Endothelial cell (in vitro differentiated cells): ENCODE data around the gene NME7. TPM values are rescaled to one million over a fixed set of nuclear protein-coding genes. Genes with fewer than 3 reads are reported as not detected.

Experiments
- DNase-seq: peaks from one replicate; pipeline ENCODE4 v3.0.0; 2021; ENCODE audit warnings: low spot score
- H3K27ac Mint-ChIP-seq: one replicate; pipeline ENCODE4 v1.8.0; 2021; ENCODE audit warnings: mixed read lengths, inconsistent platforms; ENCODE audit not compliant: unreplicated experiment
- H3K27me3 Mint-ChIP-seq: one replicate; pipeline ENCODE4 v1.8.0; 2021; ENCODE audit warnings: mild to moderate bottlenecking, moderate library complexity, mixed read lengths, inconsistent platforms; ENCODE audit not compliant: unreplicated experiment
- H3K36me3 Mint-ChIP-seq: one replicate; pipeline ENCODE4 v1.8.0; 2021; ENCODE audit warnings: mild to moderate bottlenecking, low read depth, mixed read lengths, inconsistent platforms; ENCODE audit not compliant: unreplicated experiment
- H3K4me1 Mint-ChIP-seq: one replicate; pipeline ENCODE4 v1.8.0; 2021; ENCODE audit warnings: mild to moderate bottlenecking, mixed read lengths, inconsistent platforms; ENCODE audit not compliant: unreplicated experiment
- H3K4me3 Mint-ChIP-seq: one replicate; pipeline ENCODE4 v1.8.0; 2021; ENCODE audit warnings: mild to moderate bottlenecking, mixed read lengths, inconsistent platforms; ENCODE audit not compliant: unreplicated experiment
- H3K9me3 Mint-ChIP-seq: one replicate; pipeline ENCODE4 v1.8.0; 2021; ENCODE audit warnings: mixed read lengths, inconsistent platforms; ENCODE audit not compliant: unreplicated experiment
- total RNA-seq: library from RNA; stranded (reverse); fragmentation: NEBNext Ultra II Directional; extraction: Animal tissue kit (Norgen Biotek cat#: 25700); gene quantifications from one replicate; pipeline ENCODE4 v1.2.1, GENCODE V29; 2021; ENCODE audit not compliant: unreplicated experiment
- TF ChIP-seq, protein P1 (sequence below): fragments of 200-600 bp; sonication (generic); IDR thresholded peaks from one replicate; pipeline ENCODE4 v1.5.0; 2021; ENCODE audit warnings: antibody characterized with exemption; ENCODE audit not compliant: unreplicated experiment

The NME7 gene
- total RNA-seq, 1 donor from 2014 or later, result 18.9 TPM

DNA sequence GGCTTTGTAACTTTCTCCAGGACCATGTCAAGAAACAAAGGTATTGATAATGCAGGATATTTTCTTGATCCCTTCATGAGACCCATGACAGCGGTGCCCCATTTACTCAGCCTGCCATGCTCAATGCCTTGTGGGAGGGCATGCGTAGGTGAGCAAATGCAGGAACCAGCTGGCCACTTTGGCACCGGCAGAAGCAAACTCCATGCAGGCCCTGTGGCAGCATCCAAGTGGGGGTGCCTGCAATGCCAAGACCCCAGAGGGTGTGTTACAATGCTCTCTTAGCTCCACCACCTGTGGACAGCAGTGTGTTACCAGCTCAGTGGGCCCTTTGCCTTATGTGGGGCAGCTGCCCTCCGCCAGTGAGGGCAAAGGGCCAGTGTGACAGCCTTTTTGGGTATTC is 153.0 kb downstream of the NME7 start:
- TF ChIP-seq, protein P1, sequence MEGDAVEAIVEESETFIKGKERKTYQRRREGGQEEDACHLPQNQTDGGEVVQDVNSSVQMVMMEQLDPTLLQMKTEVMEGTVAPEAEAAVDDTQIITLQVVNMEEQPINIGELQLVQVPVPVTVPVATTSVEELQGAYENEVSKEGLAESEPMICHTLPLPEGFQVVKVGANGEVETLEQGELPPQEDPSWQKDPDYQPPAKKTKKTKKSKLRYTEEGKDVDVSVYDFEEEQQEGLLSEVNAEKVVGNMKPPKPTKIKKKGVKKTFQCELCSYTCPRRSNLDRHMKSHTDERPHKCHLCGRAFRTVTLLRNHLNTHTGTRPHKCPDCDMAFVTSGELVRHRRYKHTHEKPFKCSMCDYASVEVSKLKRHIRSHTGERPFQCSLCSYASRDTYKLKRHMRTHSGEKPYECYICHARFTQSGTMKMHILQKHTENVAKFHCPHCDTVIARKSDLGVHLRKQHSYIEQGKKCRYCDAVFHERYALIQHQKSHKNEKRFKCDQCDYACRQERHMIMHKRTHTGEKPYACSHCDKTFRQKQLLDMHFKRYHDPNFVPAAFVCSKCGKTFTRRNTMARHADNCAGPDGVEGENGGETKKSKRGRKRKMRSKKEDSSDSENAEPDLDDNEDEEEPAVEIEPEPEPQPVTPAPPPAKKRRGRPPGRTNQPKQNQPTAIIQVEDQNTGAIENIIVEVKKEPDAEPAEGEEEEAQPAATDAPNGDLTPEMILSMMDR, result no peak
- H3K4me1 Mint-ChIP-seq, result no peaks in the 10 kb centered on the region

GRCh38 chr1:169212088-169212487 is 155.5 kb downstream of the NME7 start:
- no peak overlapping the region for H3K4me3 Mint-ChIP-seq
- H3K27ac Mint-ChIP-seq, result no peak overlapping the region
- H3K4me1 Mint-ChIP-seq, result no peaks in the 10 kb centered on the region
- H3K36me3 Mint-ChIP-seq, result peaks cover 4% of the 10 kb centered on the region
- H3K9me3 Mint-ChIP-seq, result no peaks in the 10 kb centered on the region
- no peak for DNase-seq
- H3K27me3 Mint-ChIP-seq, result peaks cover 2% of the 10 kb centered on the region
- TF ChIP-seq, protein P1, result no peak

More for the DNA sequence above, 153.0 kb downstream of the NME7 start:
- H3K27ac Mint-ChIP-seq, result no peak overlapping the region
- peaks cover 4% of the 10 kb centered on the region for H3K36me3 Mint-ChIP-seq
- H3K9me3 Mint-ChIP-seq, result no peaks in the 10 kb centered on the region
- H3K27me3 Mint-ChIP-seq, result peaks cover 2% of the 10 kb centered on the region
- H3K4me3 Mint-ChIP-seq, result no peak overlapping the region
- no peak for DNase-seq

DNA sequence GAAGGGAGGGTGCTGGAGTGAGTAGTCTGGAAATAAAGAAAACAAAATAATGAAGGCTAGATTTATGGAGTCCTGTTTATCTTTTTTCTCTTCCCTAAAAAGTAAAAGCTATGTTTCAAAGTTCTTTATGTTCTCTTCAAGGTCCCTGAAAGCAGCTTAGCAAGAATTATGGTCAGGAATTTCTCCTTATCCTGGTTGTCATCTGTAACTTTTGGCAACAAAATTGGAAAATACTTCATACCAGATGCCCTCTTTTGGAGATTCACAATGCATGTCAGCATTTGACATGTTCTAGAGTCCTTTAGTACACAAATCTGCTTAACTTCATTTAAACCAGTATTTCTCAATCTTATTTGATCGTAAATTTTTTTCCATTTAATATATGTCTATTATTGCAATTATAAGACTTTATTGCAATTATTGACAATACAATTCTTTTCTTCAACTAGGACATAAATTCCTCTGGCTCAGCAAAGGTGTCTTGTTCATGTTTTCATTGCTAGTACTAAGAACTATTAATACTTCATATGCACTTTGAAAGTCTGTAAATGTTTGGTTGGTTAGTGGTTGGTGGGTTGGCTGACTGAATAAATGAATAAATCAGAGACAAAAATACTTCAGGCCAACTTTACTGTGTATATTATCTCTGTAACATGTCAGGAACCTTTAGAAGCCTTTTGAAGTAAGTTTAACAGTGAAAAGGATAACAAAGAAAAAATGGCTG is 159.6 kb downstream of the NME7 start:
- H3K27ac Mint-ChIP-seq, result no peak overlapping the region
- DNase-seq, result no peak
- H3K36me3 Mint-ChIP-seq, result no peaks in the 10 kb centered on the region
- H3K27me3 Mint-ChIP-seq, result no peaks in the 10 kb centered on the region
- H3K9me3 Mint-ChIP-seq, result no peaks in the 10 kb centered on the region
- H3K4me1 Mint-ChIP-seq, result no peaks in the 10 kb centered on the region
- no peak overlapping the region for H3K4me3 Mint-ChIP-seq
- TF ChIP-seq, protein P1, result no peak

GRCh38 chr1:169204157-169204556 is 163.4 kb downstream of the NME7 start:
- TF ChIP-seq, protein P1, result no peak
- Mint-ChIP-seq H3K36me3 (no peaks in the 10 kb centered on the region), H3K4me3 (no peak overlapping the region), H3K27ac (no peak overlapping the region), H3K9me3 (no peaks in the 10 kb centered on the region), H3K4me1 (peaks cover 7% of the 10 kb centered on the region), H3K27me3 (peaks cover 2% of the 10 kb centered on the region)
- no peak for DNase-seq
